OCI-LY1 (cell line): ENCODE results near the gene TCF19.
"Not testable (repeated sequence)": the region's sequence is repeated elsewhere in the genome, so short reads cannot be mapped to it uniquely, and the experiment has no call there.

Source experiments
- H2AFZ ChIP-seq: fragments of 200-600 bp; sonication (generic), shearing (Covaris generic); 2 replicates; pipeline ENCODE4 v1.6.0; 2014; ENCODE audit warnings: antibody characterized with exemption, mild to moderate bottlenecking, low read length
- H3F3A ChIP-seq: fragments of 200-600 bp; sonication (generic), shearing (Covaris generic); 2 replicates; pipeline ENCODE4 v1.6.0; 2014; ENCODE audit warnings: mild to moderate bottlenecking, antibody characterized with exemption, low read length, moderate library complexity; ENCODE audit not compliant: insufficient read depth
- H3K27ac ChIP-seq: fragments of 200-600 bp; sonication (generic); 2 replicates; pipeline ENCODE4 v1.5.1; 2014; ENCODE audit warnings: low read length, mixed run types, mild to moderate bottlenecking, low read depth; ENCODE audit not compliant: poor library complexity, severe bottlenecking
- H3K27me3 ChIP-seq: fragments of 200-600 bp; sonication (generic); 2 replicates; pipeline ENCODE4 v1.6.0; 2014; ENCODE audit warnings: antibody characterized with exemption, mild to moderate bottlenecking, low read length, moderate library complexity; ENCODE audit not compliant: insufficient read depth
- H3K36me3 ChIP-seq: fragments of 200-600 bp; sonication (generic); 2 replicates; pipeline ENCODE4 v1.6.1; 2014; ENCODE audit warnings: mild to moderate bottlenecking, antibody characterized with exemption, low read length, moderate library complexity, mixed read lengths; ENCODE audit not compliant: insufficient read depth
- H3K4me1 ChIP-seq: fragments of 200-600 bp; sonication (generic); 2 replicates; pipeline ENCODE4 v1.5.1; 2014; ENCODE audit warnings: mild to moderate bottlenecking, low read length, moderate library complexity; ENCODE audit not compliant: insufficient read depth, severe bottlenecking
- H3K4me2 ChIP-seq: fragments of 200-600 bp; sonication (generic), shearing (Covaris generic); 2 replicates; pipeline ENCODE4 v1.6.1; 2014; ENCODE audit warnings: low read length
- H3K4me3 ChIP-seq: fragments of 200-600 bp; sonication (generic); 2 replicates; pipeline ENCODE4 v1.5.1; 2014; ENCODE audit warnings: low read length, low read depth, mild to moderate bottlenecking, mixed read lengths; ENCODE audit not compliant: poor library complexity, severe bottlenecking
- H3K79me2 ChIP-seq: fragments of 200-600 bp; shearing (Covaris generic); 2 replicates; pipeline ENCODE4 v1.6.1; 2016; ENCODE audit warnings: mixed run types, low read length, mixed read lengths; ENCODE audit not compliant: insufficient read depth
- H3K9ac ChIP-seq: fragments of 200-600 bp; sonication (generic), shearing (Covaris generic); 2 replicates; pipeline ENCODE4 v1.6.1; 2014; ENCODE audit warnings: mild to moderate bottlenecking, low read length, mixed read lengths
- H3K9me2 ChIP-seq: fragments of 200-600 bp; sonication (generic), shearing (Covaris generic); 2 replicates; pipeline ENCODE4 v1.6.1; 2014; ENCODE audit warnings: low read depth, mild to moderate bottlenecking, low read length, mixed read lengths
- H3K9me3 ChIP-seq: fragments of 200-600 bp; shearing (Covaris generic); 2 replicates; pipeline ENCODE4 v1.6.1; 2014; ENCODE audit warnings: low read length, mixed read lengths
- H4K20me1 ChIP-seq: fragments of 200-600 bp; sonication (generic), shearing (Covaris generic); 2 replicates; pipeline ENCODE4 v1.6.0; 2016; ENCODE audit warnings: mild to moderate bottlenecking, low read length; ENCODE audit not compliant: insufficient read depth
- CTCF ChIP-seq: fragments of 200-600 bp; sonication (generic), shearing (Covaris generic); IDR thresholded peaks from 2 replicates; pipeline ENCODE4 v1.5.1; 2017; ENCODE audit warnings: mild to moderate bottlenecking, antibody characterized with exemption, low read length, moderate library complexity, mixed read lengths
- EZH2 ChIP-seq: fragments of 200-600 bp; sonication (generic), shearing (Covaris generic); IDR thresholded peaks from 2 replicates; pipeline ENCODE4 v1.8.0; 2017; ENCODE audit warnings: borderline replicate concordance, mixed run types, mild to moderate bottlenecking, antibody characterized with exemption, low read length, moderate library complexity, mixed read lengths

The TCF19 gene

GRCh38 chr6:31186052-31186734 is 27.8 kb downstream of the TCF19 start:
- Histone ChIP-seq H3F3A (no peaks in the 10 kb centered on the region), H2AFZ (peak overlapping the region; percentile 11; the same call in 1 of the 2 replicates), H3K9me3 (no peaks in the 10 kb centered on the region), H3K9ac (peak overlapping the region; percentile 39; the same call in 1 of the 2 replicates), H3K4me2 (peak overlapping the region; percentile 34), H3K4me3 (peak overlapping the region; percentile 2), H4K20me1 (no peaks in the 10 kb centered on the region), H3K79me2 (no peaks in the 10 kb centered on the region), H3K36me3 (no peaks in the 10 kb centered on the region), H3K27ac (peak overlapping the region; percentile 71), H3K4me1 (peaks cover 42% of the 10 kb centered on the region), H3K27me3 (no peaks in the 10 kb centered on the region), H3K9me2 (no peaks in the 10 kb centered on the region)
- TF ChIP-seq CTCF (no peak), EZH2 (no peak)

GRCh38 chr6:31187780-31188194 is 29.4 kb downstream of the TCF19 start:
- H3K27ac ChIP-seq: peak overlapping the region; percentile 71
- no peaks in the 10 kb centered on the region for H3K36me3 ChIP-seq
- no peak overlapping the region for H3K9ac ChIP-seq
- H3K4me3 ChIP-seq: no peak overlapping the region
- H3F3A ChIP-seq: no peaks in the 10 kb centered on the region
- H3K4me1 ChIP-seq: peaks cover 42% of the 10 kb centered on the region
- H2AFZ ChIP-seq: no peak overlapping the region
- no peaks in the 10 kb centered on the region for H3K27me3 ChIP-seq
- no peaks in the 10 kb centered on the region for H4K20me1 ChIP-seq
- no peaks in the 10 kb centered on the region for H3K9me2 ChIP-seq
- H3K79me2 ChIP-seq: no peaks in the 10 kb centered on the region
- H3K4me2 ChIP-seq: no peak overlapping the region
- H3K9me3 ChIP-seq: no peaks in the 10 kb centered on the region
- TF ChIP-seq CTCF (no peak), EZH2 (no peak)

GRCh38 chr6:31189223-31189622 is 30.8 kb downstream of the TCF19 start:
- not testable (repeated sequence) for H3K4me3 ChIP-seq, H2AFZ ChIP-seq, H3K9me2 ChIP-seq, H3K9ac ChIP-seq, H3K27me3 ChIP-seq, H3K79me2 ChIP-seq, H3K9me3 ChIP-seq, H4K20me1 ChIP-seq, H3K4me2 ChIP-seq, H3F3A ChIP-seq, H3K36me3 ChIP-seq
- Histone ChIP-seq H3K4me1 (peaks cover 42% of the 10 kb centered on the region), H3K27ac (peak overlapping the region; percentile 42)

- Histone ChIP-seq H3K27me3 (no peaks in the 10 kb centered on the region), H3K27ac (peak overlapping the region; percentile 53), H3K9me2 (no peaks in the 10 kb centered on the region), H3F3A (no peaks in the 10 kb centered on the region), H3K4me1 (peaks cover 36% of the 10 kb centered on the region), H3K4me2 (no peak overlapping the region), H3K79me2 (no peaks in the 10 kb centered on the region), H3K9me3 (no peaks in the 10 kb centered on the region), H3K4me3 (no peak overlapping the region), H3K9ac (no peak overlapping the region), H3K36me3 (peaks cover 9% of the 10 kb centered on the region; the same call in 1 of the 2 replicates), H4K20me1 (no peaks in the 10 kb centered on the region), H2AFZ (no peak overlapping the region)
- TF ChIP-seq CTCF (no peak), EZH2 (no peak)
These were observed 32.1 kb downstream of the TCF19 start for GRCh38 chr6:31190488-31190887.
